Stimulated activated CD4-positive, alpha-beta T cell treated with anti-CD3 and anti-CD28 coated beads, Interleukin-1b, Interleukin-23, amount 100 ng/mL, for 1 hour (primary cell): ENCODE measurements around the gene NRTN.
"Not testable (repeated sequence)": the region's sequence is repeated elsewhere in the genome, so short reads cannot be mapped to it uniquely, and the experiment has no call there.

ENCODE experiments used
- DNase-seq, 2 donors: peaks; one replicate each; pipeline ENCODE4 v3.0.0-alpha.2; 2020; ENCODE audit warnings: low read depth in 2 of 2

The NRTN gene

DNA sequence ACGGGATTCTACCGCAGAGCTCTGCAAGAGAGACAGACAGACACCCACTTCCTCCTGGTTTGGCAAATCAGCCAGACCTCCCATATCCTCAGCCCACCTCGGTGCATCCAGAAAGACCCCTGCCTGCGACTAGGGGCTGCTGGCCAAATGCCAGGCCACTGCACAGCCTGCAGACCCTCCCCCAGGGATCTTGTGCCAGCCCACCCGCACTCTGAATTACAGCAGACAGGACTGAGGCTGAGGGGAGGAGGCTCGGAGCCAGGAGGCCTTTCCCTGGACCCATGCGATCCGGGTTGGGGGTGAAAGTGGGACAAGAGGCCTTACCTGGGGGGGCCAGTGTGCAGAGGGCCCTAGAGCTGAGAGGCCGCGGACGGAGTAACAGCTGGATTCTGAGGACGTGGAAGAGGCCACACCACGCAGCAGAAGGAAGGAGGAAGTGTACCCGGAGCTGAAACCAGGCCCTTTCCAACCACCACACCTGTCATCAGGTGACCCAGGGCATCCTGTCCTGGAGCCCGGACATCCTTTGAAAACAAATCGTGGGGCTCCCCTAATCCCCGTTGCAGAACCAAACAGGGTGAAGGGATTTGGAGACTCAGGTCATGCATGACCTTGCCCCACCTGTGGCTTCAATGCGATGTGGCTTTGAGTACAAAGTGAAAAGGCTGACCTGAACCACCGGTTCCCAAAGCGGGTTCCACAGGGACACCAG, 33.6 kb downstream of the NRTN start:
- DNase-seq: no peak

DNA sequence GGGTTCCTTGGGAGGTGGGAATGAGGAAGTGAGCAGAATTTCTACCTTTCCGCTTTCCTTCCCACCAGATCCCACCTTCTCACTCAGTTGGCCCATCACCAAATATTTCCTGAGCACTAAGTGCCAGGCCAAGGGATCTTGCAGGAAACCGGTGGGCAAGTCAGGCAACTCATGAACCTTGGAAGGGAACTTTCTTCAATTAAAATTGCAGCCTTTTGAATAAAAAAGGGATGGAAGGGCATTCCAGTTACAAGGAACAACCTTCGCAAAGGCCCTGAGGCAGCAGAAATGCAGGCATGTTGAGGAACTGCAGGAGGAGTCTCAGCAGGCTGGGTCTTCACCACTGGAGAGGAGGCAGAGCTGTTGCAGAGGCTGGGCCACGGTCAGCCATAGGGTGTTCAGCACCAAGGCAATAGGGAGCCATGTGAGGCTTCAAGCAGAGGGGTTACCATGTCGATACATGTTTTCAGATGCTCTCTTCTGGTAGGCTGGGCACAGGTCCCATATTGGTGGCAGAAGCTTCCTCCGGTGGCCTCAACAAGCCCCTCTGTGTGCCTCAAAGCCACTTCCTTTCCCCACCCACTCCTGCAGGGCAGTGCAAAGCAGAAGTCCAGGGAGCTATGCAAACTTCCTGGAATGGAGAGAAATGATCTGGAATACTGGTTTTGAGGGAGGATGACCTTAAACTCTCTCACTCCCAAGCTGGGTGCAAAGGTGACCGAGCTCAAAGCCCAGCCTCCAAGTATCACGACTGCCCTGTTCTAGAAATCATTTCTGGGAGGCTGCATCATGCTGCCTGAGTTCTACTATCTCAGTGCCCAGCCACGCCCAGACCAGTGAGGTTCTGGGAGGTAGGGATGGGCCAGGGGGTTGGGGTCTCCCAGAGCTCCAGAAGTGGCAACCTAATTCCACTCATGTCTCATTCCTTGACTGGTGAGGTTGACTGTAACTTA, 34.5 kb downstream of the NRTN start, which contains the start of gene FUT6:
Gene FUT6, minus strand, starts transcription at position 638 of the 953 bp plus-strand sequence. CDS start 7,135 bp downstream, outside the sequence.
- no peak for DNase-seq

DNA sequence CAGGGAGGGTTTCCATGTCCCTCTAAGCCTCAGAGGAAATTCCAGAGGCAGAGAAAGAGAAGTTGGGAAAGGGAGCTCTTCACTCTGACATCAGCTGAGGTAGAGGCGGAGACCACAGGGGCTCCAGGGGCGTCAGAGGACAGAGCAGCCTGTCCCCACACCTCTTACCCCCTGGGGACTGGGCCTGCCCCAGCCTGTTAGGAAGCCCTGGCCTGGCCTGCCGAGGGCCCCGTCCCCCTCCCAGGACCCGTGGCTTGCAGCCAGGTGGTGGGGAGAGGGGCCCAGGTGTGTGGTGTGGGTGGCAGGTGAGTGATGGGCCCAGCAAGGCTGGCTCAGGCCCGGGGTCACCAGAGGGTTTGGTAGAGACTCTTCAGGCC, 36.9 kb downstream of the NRTN start:
- DNase-seq: not testable (repeated sequence)

DNA sequence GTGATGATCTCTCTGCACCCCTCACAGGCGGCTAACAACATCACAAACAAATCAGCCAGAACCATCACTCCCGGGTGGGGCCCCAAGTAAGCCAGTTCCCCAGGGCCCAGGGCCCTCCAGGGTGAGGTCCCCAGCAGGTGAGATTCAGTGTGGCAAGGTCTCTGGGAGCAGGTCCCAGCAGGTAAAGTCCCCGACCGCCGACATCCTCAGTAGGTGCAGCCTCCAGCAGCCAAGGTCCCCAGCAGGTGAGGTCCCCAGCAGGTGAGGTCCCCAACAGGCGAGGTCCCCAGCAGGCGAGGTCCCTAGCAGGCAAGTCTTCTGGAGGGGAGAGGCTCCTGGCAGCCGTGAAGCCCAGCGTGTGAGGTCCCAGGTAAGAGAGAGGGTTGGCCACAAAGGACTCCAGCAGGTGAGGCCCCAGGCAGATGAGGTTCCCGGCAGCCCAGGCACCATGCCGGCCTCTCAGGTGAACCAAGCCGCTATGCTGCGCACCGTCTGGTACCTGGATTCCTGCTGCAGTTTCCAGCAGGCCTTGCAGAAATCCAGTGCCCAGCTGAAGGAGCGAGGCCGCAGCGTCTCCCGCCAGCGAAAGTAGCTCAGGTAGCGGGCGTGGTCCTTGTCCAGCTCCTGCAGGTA, 38.5 kb downstream of the NRTN start:
- DNase-seq: no peak

DNA sequence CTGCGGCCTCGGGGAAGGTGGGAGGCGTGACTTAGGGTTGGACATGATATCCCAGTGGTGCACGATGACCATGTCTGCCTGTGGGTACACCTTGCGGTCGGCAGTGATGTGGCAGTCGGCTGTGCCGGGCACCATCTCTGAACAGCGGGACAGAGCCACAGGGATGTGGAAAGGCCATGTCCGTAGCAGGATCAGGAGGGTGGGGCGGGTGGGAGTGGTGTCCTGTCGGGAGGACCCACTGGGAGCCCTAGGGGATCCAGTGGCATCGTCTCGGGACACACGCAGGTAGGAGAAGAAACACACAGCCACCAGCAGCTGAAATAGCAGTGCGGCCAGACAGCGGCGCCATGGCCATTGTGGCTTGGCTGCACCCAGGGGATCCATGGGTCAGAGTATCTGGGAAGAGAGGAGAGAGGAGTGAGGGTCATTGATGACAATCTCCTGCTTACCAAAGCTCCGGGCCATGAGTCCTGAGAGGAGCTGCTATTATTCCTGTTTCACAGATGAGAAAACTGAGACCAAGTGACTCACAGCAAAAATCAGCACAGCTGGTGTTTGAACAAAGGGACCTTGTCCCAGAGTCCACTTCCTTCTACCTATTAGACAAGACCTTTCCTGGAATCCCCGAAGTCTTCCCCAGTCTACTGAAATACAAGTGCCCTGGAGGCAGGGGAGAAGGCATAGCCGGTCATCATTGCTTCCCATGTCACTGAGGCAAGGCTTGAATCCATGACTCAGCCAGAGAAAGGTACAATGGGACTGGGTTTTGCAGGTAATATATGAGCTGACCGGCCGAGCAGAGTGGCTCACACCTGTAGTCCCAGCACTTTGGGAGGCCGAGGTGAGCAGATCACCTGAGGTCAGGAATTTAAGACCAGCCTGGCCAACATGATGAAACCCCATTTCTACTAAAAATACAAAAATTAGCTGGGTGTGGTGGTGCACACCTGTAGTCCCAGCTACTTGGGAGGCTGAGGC, 39.9 kb downstream of the NRTN start:
- no peak for DNase-seq

DNA sequence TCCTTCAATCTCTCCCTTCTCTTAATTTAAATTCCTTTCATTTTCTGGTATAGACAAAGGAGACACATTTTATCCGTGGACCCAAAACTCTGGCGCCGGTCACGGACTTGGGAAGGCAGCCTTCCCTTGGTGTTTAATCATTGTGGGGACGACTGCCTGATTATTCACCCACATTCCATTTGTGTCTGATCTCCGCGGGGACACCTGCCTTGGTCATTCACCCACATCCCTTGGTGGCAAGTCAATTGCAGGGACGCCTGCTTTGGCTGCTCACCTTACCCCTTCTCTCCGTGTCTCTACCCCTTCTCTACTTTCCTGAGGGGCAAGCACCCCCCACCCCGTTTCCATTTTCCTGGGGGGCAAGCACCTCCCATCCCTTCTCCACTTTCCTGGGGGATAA, 43.0 kb downstream of the NRTN start:
- DNase-seq: not testable (repeated sequence)

DNA sequence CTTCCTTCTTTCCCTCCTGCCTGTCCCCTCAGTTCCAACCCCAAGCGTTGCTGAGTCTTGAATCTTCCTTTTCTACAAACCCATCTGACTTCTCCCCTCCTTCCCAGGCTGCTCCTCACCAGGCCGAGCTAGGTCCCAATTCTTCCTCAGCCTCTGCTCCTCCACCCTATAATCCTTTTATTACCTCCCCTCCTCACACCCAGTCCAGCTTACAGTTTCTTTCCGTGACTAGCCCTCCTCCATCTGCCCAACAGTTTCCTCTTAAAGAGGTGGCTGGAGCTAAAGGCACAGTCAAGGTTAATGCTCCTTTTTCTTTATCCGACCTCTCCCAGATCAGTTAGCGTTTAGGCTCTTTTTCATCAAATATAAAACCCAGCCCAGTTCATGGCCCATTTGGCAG, 43.8 kb downstream of the NRTN start:
- DNase-seq: not testable (repeated sequence)

DNA sequence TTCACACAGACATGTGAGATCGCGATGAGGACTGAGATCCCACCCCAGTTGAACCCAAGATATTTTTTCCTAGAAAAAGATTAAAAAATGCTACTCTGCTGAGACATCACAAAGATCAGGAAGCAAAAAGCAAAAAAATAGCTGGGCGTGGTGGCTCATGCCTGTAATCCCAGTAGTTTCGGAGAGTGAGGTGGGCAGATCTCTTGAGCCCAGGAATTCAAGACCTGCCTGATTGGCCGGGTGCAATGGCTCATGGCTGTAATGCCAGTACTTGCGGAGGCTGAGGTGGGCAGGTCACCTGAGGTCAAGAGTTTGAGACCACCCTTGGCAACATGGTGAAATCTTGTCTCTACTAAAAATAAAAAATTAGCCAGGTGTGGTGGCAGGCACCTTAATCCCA, 45.3 kb downstream of the NRTN start:
- DNase-seq: no peak

DNA sequence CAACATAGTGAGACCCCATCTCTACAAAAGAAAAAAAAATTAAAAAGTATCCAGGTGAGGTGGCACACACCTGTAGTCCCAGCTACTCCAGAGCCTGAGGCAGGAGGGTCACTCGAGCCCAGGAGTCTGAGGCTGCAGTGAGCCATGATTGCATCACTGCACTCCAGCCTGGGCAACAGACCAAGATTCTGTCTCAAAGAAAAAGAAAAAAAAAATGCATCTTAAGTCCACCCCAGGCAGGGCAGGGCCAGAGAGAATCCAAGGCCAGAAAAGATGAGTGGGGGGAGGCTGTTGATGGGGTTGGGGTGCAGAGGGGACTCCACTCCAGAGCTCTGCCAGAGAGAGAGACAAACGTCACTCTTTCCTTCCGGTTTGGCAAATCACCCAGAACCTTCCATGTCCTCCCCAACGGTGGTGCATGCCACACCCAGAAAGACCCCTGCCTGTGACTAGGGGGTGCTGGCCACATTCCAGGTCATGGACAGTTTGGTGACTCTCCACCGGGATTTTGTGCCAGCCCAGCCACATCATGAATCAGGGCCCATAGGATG, 46.0 kb downstream of the NRTN start:
- DNase-seq: no peak

DNA sequence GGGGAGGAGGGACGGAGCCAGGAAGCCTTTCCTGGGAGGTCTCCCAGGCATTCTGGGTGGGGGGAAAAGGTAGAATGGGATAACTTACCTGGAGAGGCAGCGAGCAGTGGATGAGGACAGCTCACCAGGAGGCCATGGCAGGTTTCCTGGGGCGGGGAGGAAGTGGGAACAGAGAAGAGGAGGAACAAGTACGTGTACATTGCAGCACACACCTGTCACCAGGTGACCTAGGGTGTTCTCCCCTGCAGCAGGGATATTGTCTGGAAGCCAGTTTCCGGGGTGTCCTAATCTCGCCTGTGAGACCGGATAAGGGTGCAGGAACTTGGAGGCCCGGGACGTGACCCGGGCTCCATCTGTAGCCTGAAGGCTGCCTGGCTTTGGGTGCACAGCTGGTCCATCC, 46.4 kb downstream of the NRTN start, which contains the start of gene FUT3:
Gene FUT3, minus strand, starts transcription at position 148 of the 400 bp plus-strand sequence.
- DNase-seq: no peak

DNA sequence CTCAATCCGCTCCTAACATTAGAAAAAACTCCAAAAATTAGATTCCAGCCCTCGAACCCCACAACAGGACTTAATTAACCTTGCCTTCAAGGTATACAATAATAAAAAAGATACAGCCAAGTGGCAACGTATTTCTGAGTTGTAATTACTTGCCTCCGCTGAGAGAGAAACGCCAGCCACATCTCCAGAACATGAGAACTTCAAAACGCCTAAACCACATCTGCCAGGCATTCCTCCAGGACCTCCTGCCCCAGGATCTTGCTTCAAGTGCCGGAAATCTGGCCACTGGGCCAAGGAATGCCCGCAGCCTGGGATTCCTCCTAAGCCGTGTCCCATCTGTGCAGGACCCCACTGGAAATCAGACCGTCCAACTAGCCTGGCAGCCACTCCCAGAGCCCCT, 49.3 kb downstream of the NRTN start:
- not testable (repeated sequence) for DNase-seq

DNA sequence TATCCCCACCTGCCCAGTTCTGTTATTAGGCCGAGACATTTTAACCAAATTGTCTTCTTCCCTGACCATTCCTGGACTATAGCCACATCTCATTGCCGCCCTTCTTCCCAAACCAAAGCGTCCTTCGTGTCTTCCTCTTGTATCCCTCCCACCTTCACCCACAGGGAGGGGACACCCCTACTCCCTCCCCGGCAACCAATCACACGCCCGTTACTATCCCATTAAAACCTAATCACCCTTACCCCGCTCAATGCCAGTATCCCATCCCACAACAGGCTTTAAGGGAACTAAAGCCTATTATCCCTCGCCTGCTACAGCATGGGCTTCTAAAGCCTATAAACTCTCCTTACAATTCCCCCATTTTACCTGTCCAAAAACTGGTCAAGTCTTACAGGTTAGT, 50.3 kb downstream of the NRTN start:
- not testable (repeated sequence) for DNase-seq

DNA sequence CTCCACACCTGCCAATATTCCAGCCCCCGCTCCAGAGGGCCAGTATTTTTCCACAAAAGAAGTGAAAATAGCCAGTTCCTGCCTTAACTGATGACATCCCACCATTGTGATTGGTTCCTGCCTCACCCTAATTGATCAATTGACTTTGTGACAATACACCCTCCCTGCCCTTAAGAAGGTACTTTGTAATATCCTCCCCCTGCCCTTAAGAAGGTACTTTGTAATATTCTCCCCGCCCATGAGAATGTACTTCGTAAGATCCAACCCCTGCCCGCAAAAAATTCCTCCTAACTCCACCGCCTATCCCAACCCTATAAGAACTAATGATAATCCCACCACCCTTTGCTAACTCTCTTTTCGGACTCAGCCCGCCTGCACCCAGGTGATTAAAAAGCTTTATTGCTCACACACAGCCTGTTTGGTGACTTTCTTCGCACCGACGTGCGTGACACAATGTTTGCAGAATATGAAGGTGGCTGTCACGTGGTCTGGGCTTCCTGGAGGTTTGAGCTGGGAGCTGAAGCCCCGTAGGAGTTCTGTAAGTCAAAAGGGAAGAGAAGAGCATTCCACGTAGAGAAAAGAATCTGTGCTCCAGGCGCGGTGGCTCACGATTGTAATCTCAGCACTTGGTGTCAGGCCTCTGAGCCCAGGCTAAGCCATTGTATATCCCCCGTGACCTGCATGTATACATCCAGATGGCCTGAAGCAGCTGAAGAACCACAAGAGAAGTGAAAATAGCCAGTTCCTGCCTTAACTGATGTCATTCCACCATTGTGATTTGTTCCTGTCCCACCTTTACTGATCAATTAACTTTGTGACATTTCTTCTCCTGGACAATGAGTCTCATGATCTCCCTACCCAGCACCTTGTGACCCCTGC, 52.6 kb downstream of the NRTN start:
- DNase-seq: no peak

DNA sequence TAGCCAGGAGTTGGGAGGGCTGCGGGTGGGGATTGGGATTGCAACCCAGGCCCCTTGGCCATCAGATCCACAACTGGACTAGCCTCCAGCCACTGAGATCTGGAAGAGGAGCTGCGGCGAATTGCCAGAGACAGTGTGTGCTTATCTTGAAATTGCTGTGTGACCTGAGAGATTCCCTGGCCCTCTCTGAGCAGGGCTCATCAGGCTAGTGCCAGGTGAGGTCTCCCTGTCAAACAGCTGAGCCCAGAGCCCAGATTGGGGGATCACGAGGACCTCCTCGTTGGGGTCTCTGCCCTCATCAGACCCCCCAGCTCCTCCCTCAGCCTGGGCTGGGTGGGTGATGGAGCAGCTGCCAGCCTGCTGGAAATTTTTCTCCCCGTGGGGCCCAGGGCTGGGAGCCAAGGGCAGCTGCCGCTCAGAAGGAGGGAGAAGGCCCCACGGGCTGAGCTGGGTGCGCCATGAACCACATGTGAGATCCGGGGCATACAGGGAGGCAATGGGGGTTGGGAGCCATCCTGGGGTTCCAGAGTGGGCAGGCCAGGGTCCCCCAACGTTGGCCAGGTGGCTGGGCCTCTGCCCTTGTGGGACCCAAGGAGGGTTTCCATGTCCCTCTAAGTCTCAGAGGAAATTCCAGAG, 58.3 kb downstream of the NRTN start:
- DNase-seq: no peak

DNA sequence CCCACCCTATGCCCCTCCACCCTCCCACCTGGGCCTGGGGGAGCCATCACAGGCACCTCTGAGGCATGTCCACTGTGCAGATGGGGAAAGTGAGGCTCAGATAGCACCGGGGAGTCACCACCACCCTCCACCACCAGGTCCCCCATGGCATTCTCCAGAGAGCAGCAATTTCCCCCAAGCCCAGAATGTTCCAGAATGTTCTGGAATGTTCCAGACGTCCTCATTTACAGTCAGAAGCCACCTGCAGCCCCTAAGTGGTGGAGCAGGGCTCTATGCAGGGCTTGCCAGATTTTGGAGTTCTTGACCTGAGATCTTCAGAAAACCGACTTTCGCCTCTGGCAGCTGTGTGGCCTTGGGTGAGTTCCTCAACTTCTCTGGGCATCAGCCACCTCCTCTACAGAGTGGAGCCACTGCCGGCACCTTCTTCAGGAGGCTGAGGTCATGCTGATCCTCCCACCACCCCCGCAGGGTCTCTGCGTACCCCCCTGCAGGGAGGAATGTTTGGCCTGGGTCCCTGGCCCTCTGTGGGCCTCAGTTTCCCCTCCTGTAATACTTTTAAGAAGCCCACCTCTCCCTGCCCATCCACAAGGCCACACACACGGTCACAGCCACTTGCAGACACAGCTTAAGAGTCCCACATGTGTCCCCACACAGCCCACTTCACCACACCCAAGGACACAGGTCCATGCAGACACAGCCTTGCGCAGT, 59.3 kb downstream of the NRTN start:
- DNase-seq: no peak

DNA sequence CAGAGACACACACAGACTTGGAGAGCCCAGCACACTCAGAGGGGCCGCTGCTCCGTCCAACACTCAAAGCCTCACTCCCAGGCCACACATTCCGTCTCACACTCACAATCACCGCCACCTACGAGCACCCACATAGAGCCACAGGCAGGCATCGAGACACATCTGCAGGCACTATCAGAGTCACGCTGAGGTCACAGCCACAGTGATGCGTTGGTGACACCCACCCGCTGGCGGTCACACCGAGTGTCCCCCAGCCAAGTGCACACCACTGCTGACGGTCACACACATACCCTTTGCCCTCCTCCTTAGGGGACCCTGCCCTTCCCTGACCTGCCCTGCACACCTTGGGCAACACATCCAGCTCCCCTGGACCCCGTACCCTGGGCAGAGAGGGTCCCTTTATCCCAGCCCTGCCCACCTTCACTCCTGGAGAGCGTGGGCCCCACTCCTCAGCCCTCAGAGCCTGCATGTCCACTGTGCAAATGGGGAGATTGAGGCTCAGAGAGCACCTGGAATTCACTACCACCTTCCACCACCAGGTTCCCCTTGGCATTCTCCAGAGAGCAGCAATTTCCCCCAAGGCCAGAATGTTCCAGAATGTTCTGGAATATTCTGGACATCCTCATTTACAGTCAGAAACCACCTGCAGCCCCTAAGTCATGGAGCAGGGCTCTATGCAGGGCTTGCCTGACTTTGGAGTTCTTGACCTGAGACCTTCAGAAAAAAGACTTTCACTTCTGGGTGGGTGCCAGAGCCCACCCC, 60.0 kb downstream of the NRTN start:
- no peak for DNase-seq

DNA sequence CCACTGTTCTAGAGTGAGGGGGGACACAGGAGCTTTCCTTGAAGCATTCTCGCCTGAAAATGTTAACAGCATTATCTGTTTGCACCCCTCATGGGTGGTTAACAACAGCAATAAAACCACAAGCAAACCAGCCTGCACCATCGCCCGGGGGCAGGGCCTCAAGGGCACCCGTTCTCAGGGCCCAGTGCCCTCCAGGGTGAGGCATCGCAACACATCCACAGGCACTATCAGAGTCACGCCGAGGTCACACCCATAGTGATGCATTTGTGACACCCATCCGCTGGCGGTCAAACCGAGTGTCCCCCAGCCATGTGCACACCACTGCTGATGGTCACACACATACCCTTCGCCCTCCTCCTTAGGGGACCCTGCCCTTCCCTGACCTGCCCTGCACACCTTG, 60.9 kb downstream of the NRTN start:
- no peak for DNase-seq
